ENCODE results near the gene ASB10. TPM values are rescaled to one million over a fixed set of nuclear protein-coding genes. Genes with fewer than 3 reads are reported as not detected.

The ASB10 gene
- total and polyA plus RNA-seq, 2 experiments from 2014 or later, result not detected

DNA sequence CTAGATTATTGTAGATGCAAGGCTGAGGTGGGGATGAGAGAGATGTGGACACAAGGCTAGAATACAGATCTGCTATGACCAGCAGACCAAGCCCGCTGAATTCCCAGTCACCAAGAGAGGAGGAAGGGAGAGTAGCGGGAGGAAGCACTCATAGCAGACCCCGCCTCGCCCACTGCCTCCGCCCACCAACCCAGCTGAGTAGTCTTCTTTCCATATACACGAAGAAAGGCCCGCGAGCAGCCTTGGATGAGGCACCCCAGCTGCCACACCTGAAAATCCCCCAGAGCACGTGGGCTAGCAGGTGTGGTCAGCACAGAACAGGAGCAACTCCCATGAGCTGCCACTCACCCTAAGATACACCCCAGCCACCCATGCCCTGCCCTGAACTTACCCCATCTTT is 31.1 kb upstream of the ASB10 start (continued):
- TF ChIP-seq, protein P1, sequence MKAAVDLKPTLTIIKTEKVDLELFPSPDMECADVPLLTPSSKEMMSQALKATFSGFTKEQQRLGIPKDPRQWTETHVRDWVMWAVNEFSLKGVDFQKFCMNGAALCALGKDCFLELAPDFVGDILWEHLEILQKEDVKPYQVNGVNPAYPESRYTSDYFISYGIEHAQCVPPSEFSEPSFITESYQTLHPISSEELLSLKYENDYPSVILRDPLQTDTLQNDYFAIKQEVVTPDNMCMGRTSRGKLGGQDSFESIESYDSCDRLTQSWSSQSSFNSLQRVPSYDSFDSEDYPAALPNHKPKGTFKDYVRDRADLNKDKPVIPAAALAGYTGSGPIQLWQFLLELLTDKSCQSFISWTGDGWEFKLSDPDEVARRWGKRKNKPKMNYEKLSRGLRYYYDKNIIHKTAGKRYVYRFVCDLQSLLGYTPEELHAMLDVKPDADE (IDR thresholded peaks at IDR 0.05), result no peak
- TF ChIP-seq STAT1 (IDR thresholded peaks at IDR 0.05; ENCODE audit: unreplicated experiment) (no peak), EZH2phosphoT487 (IDR thresholded peaks at IDR 0.05; ENCODE audit: unreplicated experiment) (no peak), NANOG (IDR thresholded peaks at IDR 0.05; ENCODE audit: borderline replicate concordance) (no peak), JUNB (IDR thresholded peaks at IDR 0.05; ENCODE audit: unreplicated experiment) (no peak), ZNF331 (CRISPR knock-in tag; IDR thresholded peaks at IDR 0.05; ENCODE audit: low read depth) (no peak), EZH2 (IDR thresholded peaks at IDR 0.05; ENCODE audit: low read depth, unreplicated experiment) (no peak)

DNA sequence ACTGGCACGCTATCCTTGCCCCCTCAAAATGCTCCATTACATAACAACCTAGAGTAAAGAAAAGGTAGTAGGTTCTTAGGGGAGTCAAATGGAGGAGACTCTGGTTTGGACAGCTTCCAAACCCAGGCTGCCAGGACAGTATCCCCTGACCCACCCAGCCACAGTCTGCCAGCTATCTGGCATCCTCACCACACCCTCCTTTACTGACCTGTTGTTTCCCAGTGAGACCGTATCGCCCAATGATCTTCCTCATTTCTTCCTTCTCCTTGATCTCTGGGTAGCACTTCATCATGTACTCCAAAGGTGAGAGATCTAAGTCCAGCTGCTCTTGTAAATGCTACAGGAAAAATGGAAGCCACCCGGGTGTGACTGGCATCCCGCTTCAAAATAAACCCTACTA is 28.3 kb upstream of the ASB10 start:
- no peak overlapping the region for H3K27ac ChIP-seq (ENCODE audit: low read depth)
- no peaks in the 10 kb centered on the region for H3K79me2 ChIP-seq (replicated peaks; ENCODE audit: insufficient read depth)
- H3K4me1 Mint-ChIP-seq, result peaks cover 8% of the 10 kb centered on the region
- H3K4me1 ChIP-seq (ENCODE audit: insufficient read depth), result peaks cover 7% of the 10 kb centered on the region
- no peak overlapping the region for H3K4me2 ChIP-seq
- H3K9me2 ChIP-seq (ENCODE audit: insufficient read depth), result no peaks in the 10 kb centered on the region
- no peaks in the 10 kb centered on the region for H3F3A ChIP-seq (replicated peaks; ENCODE audit: low read depth)
- H3K9me3 Mint-ChIP-seq, result no peaks in the 10 kb centered on the region
- no peak overlapping the region for H3K4me3 ChIP-seq
- H3K27ac Mint-ChIP-seq, result no peak overlapping the region
- ATAC-seq (no peak), DNase-seq (ENCODE audit: low spot score) (no peak)
- H4K20me1 ChIP-seq (replicated peaks; ENCODE audit: insufficient read depth), result peaks cover 3% of the 10 kb centered on the region; the same call in 1 of the 2 replicates
- H2AFZ ChIP-seq, result no peak overlapping the region
- H3K27me3 Mint-ChIP-seq (ENCODE audit: insufficient read depth, low read depth, poor library complexity), result peaks cover 11% of the 10 kb centered on the region
- H3K36me3 ChIP-seq (ENCODE audit: insufficient read depth), result peaks cover 39% of the 10 kb centered on the region
- no peak overlapping the region for H3K4me3 Mint-ChIP-seq
- H3K36me3 Mint-ChIP-seq (ENCODE audit: low read depth), result peaks cover 77% of the 10 kb centered on the region
- H3K27me3 ChIP-seq (ENCODE audit: insufficient read depth), result no peaks in the 10 kb centered on the region
- no peak for TF ChIP-seq EZH2 (IDR thresholded peaks at IDR 0.05; ENCODE audit: low read depth, unreplicated experiment)
- no peak for TF ChIP-seq POLR2AphosphoS5 (IDR thresholded peaks at IDR 0.05; ENCODE audit: low read depth)
- TF ChIP-seq STAT1 (IDR thresholded peaks at IDR 0.05; ENCODE audit: unreplicated experiment), result no peak
- TF ChIP-seq, protein P2, sequence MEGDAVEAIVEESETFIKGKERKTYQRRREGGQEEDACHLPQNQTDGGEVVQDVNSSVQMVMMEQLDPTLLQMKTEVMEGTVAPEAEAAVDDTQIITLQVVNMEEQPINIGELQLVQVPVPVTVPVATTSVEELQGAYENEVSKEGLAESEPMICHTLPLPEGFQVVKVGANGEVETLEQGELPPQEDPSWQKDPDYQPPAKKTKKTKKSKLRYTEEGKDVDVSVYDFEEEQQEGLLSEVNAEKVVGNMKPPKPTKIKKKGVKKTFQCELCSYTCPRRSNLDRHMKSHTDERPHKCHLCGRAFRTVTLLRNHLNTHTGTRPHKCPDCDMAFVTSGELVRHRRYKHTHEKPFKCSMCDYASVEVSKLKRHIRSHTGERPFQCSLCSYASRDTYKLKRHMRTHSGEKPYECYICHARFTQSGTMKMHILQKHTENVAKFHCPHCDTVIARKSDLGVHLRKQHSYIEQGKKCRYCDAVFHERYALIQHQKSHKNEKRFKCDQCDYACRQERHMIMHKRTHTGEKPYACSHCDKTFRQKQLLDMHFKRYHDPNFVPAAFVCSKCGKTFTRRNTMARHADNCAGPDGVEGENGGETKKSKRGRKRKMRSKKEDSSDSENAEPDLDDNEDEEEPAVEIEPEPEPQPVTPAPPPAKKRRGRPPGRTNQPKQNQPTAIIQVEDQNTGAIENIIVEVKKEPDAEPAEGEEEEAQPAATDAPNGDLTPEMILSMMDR (conservative IDR thresholded peaks at IDR 0.05; ENCODE audit: low read depth in 2 of 2), result no peak
- TF ChIP-seq ZNF331 (CRISPR knock-in tag; IDR thresholded peaks at IDR 0.05; ENCODE audit: low read depth), result no peak
- no peak for TF ChIP-seq JUNB (IDR thresholded peaks at IDR 0.05; ENCODE audit: unreplicated experiment)
- no peak for TF ChIP-seq CREB1 (CRISPR knock-in tag; IDR thresholded peaks at IDR 0.05; ENCODE audit: low read depth)
- TF ChIP-seq EZH2phosphoT487 (IDR thresholded peaks at IDR 0.05; ENCODE audit: unreplicated experiment), result no peak
- TF ChIP-seq ZNF114 (CRISPR knock-in tag; IDR thresholded peaks at IDR 0.05), result no peak
- TF ChIP-seq, protein P3, sequence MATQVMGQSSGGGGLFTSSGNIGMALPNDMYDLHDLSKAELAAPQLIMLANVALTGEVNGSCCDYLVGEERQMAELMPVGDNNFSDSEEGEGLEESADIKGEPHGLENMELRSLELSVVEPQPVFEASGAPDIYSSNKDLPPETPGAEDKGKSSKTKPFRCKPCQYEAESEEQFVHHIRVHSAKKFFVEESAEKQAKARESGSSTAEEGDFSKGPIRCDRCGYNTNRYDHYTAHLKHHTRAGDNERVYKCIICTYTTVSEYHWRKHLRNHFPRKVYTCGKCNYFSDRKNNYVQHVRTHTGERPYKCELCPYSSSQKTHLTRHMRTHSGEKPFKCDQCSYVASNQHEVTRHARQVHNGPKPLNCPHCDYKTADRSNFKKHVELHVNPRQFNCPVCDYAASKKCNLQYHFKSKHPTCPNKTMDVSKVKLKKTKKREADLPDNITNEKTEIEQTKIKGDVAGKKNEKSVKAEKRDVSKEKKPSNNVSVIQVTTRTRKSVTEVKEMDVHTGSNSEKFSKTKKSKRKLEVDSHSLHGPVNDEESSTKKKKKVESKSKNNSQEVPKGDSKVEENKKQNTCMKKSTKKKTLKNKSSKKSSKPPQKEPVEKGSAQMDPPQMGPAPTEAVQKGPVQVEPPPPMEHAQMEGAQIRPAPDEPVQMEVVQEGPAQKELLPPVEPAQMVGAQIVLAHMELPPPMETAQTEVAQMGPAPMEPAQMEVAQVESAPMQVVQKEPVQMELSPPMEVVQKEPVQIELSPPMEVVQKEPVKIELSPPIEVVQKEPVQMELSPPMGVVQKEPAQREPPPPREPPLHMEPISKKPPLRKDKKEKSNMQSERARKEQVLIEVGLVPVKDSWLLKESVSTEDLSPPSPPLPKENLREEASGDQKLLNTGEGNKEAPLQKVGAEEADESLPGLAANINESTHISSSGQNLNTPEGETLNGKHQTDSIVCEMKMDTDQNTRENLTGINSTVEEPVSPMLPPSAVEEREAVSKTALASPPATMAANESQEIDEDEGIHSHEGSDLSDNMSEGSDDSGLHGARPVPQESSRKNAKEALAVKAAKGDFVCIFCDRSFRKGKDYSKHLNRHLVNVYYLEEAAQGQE (IDR thresholded peaks at IDR 0.05; ENCODE audit: unreplicated experiment), result no peak
- TF ChIP-seq, protein P4, sequence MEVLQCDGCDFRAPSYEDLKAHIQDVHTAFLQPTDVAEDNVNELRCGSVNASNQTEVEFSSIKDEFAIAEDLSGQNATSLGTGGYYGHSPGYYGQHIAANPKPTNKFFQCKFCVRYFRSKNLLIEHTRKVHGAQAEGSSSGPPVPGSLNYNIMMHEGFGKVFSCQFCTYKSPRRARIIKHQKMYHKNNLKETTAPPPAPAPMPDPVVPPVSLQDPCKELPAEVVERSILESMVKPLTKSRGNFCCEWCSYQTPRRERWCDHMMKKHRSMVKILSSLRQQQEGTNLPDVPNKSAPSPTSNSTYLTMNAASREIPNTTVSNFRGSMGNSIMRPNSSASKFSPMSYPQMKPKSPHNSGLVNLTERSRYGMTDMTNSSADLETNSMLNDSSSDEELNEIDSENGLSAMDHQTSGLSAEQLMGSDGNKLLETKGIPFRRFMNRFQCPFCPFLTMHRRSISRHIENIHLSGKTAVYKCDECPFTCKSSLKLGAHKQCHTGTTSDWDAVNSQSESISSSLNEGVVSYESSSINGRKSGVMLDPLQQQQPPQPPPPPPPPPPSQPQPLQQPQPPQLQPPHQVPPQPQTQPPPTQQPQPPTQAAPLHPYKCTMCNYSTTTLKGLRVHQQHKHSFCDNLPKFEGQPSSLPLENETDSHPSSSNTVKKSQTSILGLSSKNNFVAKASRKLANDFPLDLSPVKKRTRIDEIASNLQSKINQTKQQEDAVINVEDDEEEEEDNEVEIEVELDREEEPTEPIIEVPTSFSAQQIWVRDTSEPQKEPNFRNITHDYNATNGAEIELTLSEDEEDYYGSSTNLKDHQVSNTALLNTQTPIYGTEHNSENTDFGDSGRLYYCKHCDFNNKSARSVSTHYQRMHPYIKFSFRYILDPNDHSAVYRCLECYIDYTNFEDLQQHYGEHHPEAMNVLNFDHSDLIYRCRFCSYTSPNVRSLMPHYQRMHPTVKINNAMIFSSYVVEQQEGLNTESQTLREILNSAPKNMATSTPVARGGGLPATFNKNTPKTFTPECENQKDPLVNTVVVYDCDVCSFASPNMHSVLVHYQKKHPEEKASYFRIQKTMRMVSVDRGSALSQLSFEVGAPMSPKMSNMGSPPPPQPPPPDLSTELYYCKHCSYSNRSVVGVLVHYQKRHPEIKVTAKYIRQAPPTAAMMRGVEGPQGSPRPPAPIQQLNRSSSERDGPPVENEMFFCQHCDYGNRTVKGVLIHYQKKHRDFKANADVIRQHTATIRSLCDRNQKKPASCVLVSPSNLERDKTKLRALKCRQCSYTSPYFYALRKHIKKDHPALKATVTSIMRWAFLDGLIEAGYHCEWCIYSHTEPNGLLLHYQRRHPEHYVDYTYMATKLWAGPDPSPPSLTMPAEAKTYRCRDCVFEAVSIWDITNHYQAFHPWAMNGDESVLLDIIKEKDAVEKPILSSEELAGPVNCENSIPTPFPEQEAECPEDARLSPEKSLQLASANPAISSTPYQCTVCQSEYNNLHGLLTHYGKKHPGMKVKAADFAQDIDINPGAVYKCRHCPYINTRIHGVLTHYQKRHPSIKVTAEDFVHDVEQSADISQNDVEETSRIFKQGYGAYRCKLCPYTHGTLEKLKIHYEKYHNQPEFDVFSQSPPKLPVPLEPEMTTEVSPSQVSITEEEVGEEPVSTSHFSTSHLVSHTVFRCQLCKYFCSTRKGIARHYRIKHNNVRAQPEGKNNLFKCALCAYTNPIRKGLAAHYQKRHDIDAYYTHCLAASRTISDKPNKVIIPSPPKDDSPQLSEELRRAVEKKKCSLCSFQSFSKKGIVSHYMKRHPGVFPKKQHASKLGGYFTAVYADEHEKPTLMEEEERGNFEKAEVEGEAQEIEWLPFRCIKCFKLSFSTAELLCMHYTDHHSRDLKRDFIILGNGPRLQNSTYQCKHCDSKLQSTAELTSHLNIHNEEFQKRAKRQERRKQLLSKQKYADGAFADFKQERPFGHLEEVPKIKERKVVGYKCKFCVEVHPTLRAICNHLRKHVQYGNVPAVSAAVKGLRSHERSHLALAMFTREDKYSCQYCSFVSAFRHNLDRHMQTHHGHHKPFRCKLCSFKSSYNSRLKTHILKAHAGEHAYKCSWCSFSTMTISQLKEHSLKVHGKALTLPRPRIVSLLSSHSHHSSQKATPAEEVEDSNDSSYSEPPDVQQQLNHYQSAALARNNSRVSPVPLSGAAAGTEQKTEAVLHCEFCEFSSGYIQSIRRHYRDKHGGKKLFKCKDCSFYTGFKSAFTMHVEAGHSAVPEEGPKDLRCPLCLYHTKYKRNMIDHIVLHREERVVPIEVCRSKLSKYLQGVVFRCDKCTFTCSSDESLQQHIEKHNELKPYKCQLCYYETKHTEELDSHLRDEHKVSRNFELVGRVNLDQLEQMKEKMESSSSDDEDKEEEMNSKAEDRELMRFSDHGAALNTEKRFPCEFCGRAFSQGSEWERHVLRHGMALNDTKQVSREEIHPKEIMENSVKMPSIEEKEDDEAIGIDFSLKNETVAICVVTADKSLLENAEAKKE (CRISPR knock-in tag; IDR thresholded peaks at IDR 0.05), result no peak
